OCI-LY7 (cell line): ENCODE data around the gene SMAD6. TPM values are rescaled to one million over a fixed set of nuclear protein-coding genes. Genes with fewer than 3 reads are reported as not detected.

ENCODE experiments used
- BruUV-seq: library from RNA; stranded (reverse); fragments of 400-500 nt; replicated peaks from 2 replicates; lab custom pipeline; 2021; lab: Mats Ljungman, UMichigan
- CTCF ChIA-PET: fragments of 300-600 bp; sonication (Branson Sonifier 250); formaldehyde crosslinking; loops from one replicate; lab custom pipeline; 2022; ENCODE audit warnings: antibody characterized with exemption; ENCODE audit not compliant: unreplicated experiment; lab: Charles Lee
- POLR2A ChIA-PET: fragments of 300-600 bp; sonication (Branson Sonifier 250); formaldehyde crosslinking; loops from one replicate; lab custom pipeline; 2022; ENCODE audit warnings: antibody characterized with exemption; lab: Charles Lee
- DNase-seq: peaks from one replicate; pipeline ENCODE4 v3.0.0-alpha.2; 2015; ENCODE audit warnings: low spot score
- H2AFZ ChIP-seq: fragments of 200-600 bp; sonication (generic), shearing (Covaris generic); 2 replicates; pipeline ENCODE4 v1.6.1; 2014; ENCODE audit warnings: mild to moderate bottlenecking, antibody characterized with exemption, low read length, moderate library complexity
- H3K27ac ChIP-seq: fragments of 200-600 bp; sonication (generic); 2 replicates; pipeline ENCODE4 v1.5.1; 2014; ENCODE audit warnings: mixed run types, low read depth, mild to moderate bottlenecking, moderate library complexity, low read length, inconsistent platforms; ENCODE audit not compliant: poor library complexity, severe bottlenecking
- H3K36me3 ChIP-seq: fragments of 200-600 bp; sonication (generic); 2 replicates; pipeline ENCODE4 v1.6.1; 2014; ENCODE audit warnings: mild to moderate bottlenecking, antibody characterized with exemption, low read length, moderate library complexity, mixed read lengths; ENCODE audit not compliant: insufficient read depth
- H3K4me1 ChIP-seq: fragments of 200-600 bp; sonication (generic); 2 replicates; pipeline ENCODE4 v1.5.1; 2014; ENCODE audit warnings: mild to moderate bottlenecking, low read length; ENCODE audit not compliant: insufficient read depth, poor library complexity, severe bottlenecking
- H3K4me2 ChIP-seq: fragments of 200-600 bp; sonication (generic); 2 replicates; pipeline ENCODE4 v1.6.1; 2014; ENCODE audit warnings: mild to moderate bottlenecking, low read length
- H3K4me3 ChIP-seq: fragments of 200-600 bp; sonication (generic); 2 replicates; pipeline ENCODE4 v1.5.1; 2014; ENCODE audit warnings: mild to moderate bottlenecking, low read depth, low read length; ENCODE audit not compliant: poor library complexity, severe bottlenecking
- H3K79me2 ChIP-seq: fragments of 200-600 bp; sonication (generic); 2 replicates; pipeline ENCODE4 v1.6.1; 2016; ENCODE audit warnings: low read depth, mild to moderate bottlenecking, low read length, moderate library complexity, mixed read lengths; ENCODE audit not compliant: insufficient read depth
- H3K9me2 ChIP-seq: fragments of 200-600 bp; sonication (generic); 2 replicates; pipeline ENCODE4 v1.6.1; 2016; ENCODE audit warnings: mild to moderate bottlenecking, low read length, mixed read lengths; ENCODE audit not compliant: insufficient read depth
- H3K9me3 ChIP-seq: fragments of 200-600 bp; sonication (generic); 2 replicates; pipeline ENCODE4 v1.6.1; 2014; ENCODE audit warnings: mild to moderate bottlenecking, mixed run types, low read length, mixed read lengths
- H4K20me1 ChIP-seq: fragments of 200-600 bp; sonication (generic); 2 replicates; pipeline ENCODE4 v1.6.1; 2014; ENCODE audit warnings: mild to moderate bottlenecking, antibody characterized with exemption, low read length, moderate library complexity, mixed read lengths; ENCODE audit not compliant: insufficient read depth
- CTCF ChIP-seq: fragments of 200-600 bp; sonication (generic); conservative IDR thresholded peaks from 2 replicates; pipeline ENCODE4 v1.5.1; 2014; ENCODE audit warnings: mild to moderate bottlenecking, antibody characterized with exemption, low read length, moderate library complexity, mixed read lengths
- EZH2phosphoT487 ChIP-seq: fragments of 200-600 bp; sonication (generic); IDR thresholded peaks from 2 replicates; pipeline ENCODE4 v1.6.1; 2018; ENCODE audit warnings: low read depth, borderline replicate concordance, mild to moderate bottlenecking, mixed run types, antibody characterized with exemption, low read length, moderate library complexity, mixed read lengths
- intact Hi-C: fragments of 100-400 bp; cut with micrococcal nuclease; formaldehyde crosslinking; loops from one replicate; pipeline ENCODE4 v1.10.0; 2022; ENCODE audit not compliant: unreplicated experiment
- total RNA-seq, 2 experiments: library from RNA; depleted of rRNA in 1 of 2; stranded (reverse); fragments of >200 nt in 1 of 2; shearing (Covaris generic) in 1 of 2; gene quantifications; 2 replicates each; pipeline ENCODE4 v1.2.3, GENCODE V29; 2014 to 2022

The SMAD6 gene
- total RNA-seq, 2 experiments from 2014 or later: 14.6 to 16.1 TPM

- intact Hi-C loops: no loop called here
- Histone ChIP-seq H3K36me3 (peaks cover 13% of the 10 kb centered on the region), H2AFZ (no peak overlapping the region), H4K20me1 (no peaks in the 10 kb centered on the region), H3K27ac (no peak overlapping the region), H3K4me2 (no peak overlapping the region), H3K9me3 (peaks cover 13% of the 10 kb centered on the region), H3K79me2 (no peaks in the 10 kb centered on the region), H3K4me1 (peaks cover 11% of the 10 kb centered on the region), H3K4me3 (no peak overlapping the region), H3K9me2 (no peaks in the 10 kb centered on the region)
- no peak for DNase-seq
- TF ChIP-seq EZH2phosphoT487: no peak
- no peak for TF ChIP-seq CTCF
- ChIA-PET CTCF (no interaction called here), POLR2A (no interaction called here)
- no TSS peak for BruUV-seq
Measured at GRCh38 chr15:66750609-66751008, 48.6 kb downstream of the SMAD6 start.

DNA sequence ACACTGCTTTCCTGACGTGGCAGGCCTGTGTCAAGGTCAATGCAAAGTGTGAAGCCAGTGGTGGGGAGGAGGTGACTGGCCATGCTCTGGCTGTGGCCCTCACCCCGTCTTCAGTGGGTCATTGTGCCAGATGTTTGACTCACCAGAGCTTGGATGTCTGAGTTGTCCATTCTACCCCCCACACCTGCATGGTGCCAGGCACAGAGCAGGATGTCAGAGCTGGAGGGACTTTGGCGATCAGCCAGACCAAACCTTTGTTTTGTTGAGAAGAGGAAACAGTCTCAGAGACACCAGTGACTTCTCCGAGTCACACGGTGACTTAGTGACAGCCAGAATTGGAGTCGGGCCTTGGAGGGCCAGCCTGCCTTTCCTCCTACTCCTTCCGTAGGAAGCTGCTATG is 49.5 kb downstream of the SMAD6 start:
- peak overlapping the region; percentile 11; the same call in 1 of the 2 replicates for H3K4me2 ChIP-seq
- peaks cover 11% of the 10 kb centered on the region for H3K4me1 ChIP-seq
- ChIA-PET CTCF (interaction anchor here (0.6 kb wide), 1 partner anchor 134 kb away, joined by 3 read pairs; no protein-coding TSS in a partner anchor), POLR2A (interaction anchor here (0.6 to 0.7 kb wide), 3 partner anchors 37 to 556 kb away, joined by 3 read pairs; no protein-coding TSS in a partner anchor)
- H3K27ac ChIP-seq: no peak overlapping the region
- peaks cover 14% of the 10 kb centered on the region for H3K9me3 ChIP-seq
- peaks cover 14% of the 10 kb centered on the region for H3K36me3 ChIP-seq
- no peak for TF ChIP-seq CTCF
- TF ChIP-seq EZH2phosphoT487: no peak
- no peaks in the 10 kb centered on the region for H3K9me2 ChIP-seq
- H4K20me1 ChIP-seq: no peaks in the 10 kb centered on the region
- BruUV-seq: no TSS peak
- peak; percentile 40 for DNase-seq
- intact Hi-C loops: no loop called here
- no peaks in the 10 kb centered on the region for H3K79me2 ChIP-seq
- H2AFZ ChIP-seq: no peak overlapping the region
- H3K4me3 ChIP-seq: no peak overlapping the region

GRCh38 chr15:66752078-66752477 is 50.0 kb downstream of the SMAD6 start:
- H3K4me3 ChIP-seq: no peak overlapping the region
- intact Hi-C loops: no loop called here
- no peaks in the 10 kb centered on the region for H3K79me2 ChIP-seq
- no peak overlapping the region for H2AFZ ChIP-seq
- no peaks in the 10 kb centered on the region for H3K9me2 ChIP-seq
- TF ChIP-seq EZH2phosphoT487 (no peak), CTCF (no peak)
- H3K9me3 ChIP-seq: peaks cover 14% of the 10 kb centered on the region
- ChIA-PET CTCF (interaction anchor here (0.6 kb wide), 1 partner anchor 134 kb away, joined by 3 read pairs; no protein-coding TSS in a partner anchor), POLR2A (interaction anchor here (0.6 to 0.7 kb wide), 2 partner anchors 38 to 63 kb away, joined by 3 read pairs; no protein-coding TSS in a partner anchor)
- no TSS peak for BruUV-seq
- H3K36me3 ChIP-seq: peaks cover 14% of the 10 kb centered on the region
- peaks cover 11% of the 10 kb centered on the region for H3K4me1 ChIP-seq
- no peaks in the 10 kb centered on the region for H4K20me1 ChIP-seq
- H3K27ac ChIP-seq: no peak overlapping the region
- DNase-seq: no peak
- peak overlapping the region; percentile 11; the same call in 1 of the 2 replicates for H3K4me2 ChIP-seq
